Measurements from ENCODE around the gene IL16.

IL16 gene

DNA sequence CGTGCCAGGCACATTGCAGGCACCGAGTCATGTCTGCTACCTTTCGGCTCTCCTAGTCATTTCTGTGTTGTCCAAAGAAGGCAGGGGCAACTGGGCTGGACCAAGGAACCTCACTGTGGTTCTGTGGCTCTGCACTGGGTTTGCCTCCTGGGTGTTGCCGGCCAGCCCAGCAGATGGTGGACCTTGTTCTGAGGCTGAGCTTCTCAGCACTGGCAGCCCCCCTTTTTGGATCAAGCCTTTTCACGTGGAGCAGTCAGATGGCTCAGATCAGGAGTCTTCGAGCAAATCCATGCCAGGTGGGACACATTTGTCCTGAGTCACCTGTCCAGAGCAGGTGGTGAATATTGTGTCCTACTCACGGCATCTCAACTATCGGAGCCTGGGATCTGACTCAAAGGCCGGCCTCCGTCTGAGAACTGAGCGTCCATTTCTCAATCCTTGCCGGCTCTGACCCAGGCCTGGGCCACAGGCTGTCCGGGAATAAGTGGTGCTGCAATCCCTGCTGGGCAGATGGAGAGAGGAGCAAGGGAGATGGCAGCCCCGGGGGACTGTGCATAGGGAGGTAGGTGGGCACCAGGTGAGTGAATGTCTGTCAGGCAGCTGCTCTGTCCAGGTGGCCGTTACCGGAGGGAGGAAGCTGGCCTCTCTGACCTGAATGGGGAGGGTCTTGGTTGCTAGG is at the start of gene IL16:
IL16 (plus strand) TSS at position 304 of the 679 bp plus-strand sequence. CDS start 28,521 bp downstream, outside the sequence.
- H3K27ac ChIP-seq, result no peak within 1 kb of the TSS
- no peak for TF ChIP-seq CTCF (IDR thresholded peaks at IDR 0.05)

DNA sequence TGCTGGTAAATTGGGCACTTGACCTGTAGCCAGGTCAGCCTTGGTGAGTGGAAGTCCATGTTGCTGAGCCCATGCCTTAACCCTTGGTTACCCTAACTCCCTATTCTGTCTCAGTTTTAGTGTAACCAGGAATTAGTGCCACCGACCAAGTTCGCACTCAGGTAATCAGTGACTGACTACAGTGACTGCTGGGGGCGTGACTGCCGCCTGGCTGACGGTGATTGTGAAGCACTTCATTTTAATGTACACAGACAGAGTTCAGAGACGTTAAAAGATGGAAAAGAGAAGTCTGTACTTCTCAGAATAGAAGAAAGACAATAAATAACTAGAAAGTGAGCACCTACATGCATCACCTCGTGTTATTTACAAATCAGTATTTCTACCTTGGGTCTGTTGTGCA is 45.3 kb upstream of the IL16 start:
- H3K27ac ChIP-seq, result no peak overlapping the region
- TF ChIP-seq ZFX (IDR thresholded peaks at IDR 0.05; ENCODE audit: borderline replicate concordance), result no peak
- no peak for TF ChIP-seq CTCF (IDR thresholded peaks at IDR 0.05)

DNA sequence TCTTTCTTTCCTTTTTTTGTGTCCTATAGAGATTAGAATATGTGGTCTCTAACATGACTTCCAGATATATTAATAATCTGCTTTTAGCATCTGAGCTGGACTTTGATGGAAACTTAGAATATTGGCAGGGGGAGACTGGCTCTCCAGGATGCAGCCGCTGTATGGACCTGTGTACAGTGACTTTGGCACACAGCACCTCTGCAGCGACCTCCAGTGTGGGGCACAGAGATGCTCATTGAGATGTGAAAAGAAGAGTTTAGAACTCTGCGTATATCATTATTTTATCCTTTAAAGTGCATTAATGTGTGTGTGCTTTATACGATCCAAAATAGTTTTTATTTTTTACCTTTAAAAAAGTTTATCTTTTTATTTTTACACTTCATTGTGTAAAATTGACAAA is 44.3 kb upstream of the IL16 start:
- H3K27ac ChIP-seq, result no peak overlapping the region
- TF ChIP-seq ZFX (IDR thresholded peaks at IDR 0.05; ENCODE audit: borderline replicate concordance) (no peak), CTCF (IDR thresholded peaks at IDR 0.05) (no peak)

GRCh38 chr15:81152799-81153198 is 43.9 kb upstream of the IL16 start:
- no peak overlapping the region for H3K27ac ChIP-seq
- TF ChIP-seq CTCF (IDR thresholded peaks at IDR 0.05) (no peak), ZFX (IDR thresholded peaks at IDR 0.05; ENCODE audit: borderline replicate concordance) (no peak)

GRCh38 chr15:81155375-81156218 is 41.1 kb upstream of the IL16 start:
- TF ChIP-seq CTCF (IDR thresholded peaks at IDR 0.05) (peak; percentile 72), ZFX (IDR thresholded peaks at IDR 0.05; ENCODE audit: borderline replicate concordance) (no peak)
- no peak overlapping the region for H3K27ac ChIP-seq

- no peak overlapping the region for H3K27ac ChIP-seq
- no peak for TF ChIP-seq ZFX (IDR thresholded peaks at IDR 0.05; ENCODE audit: borderline replicate concordance)
Measured at GRCh38 chr15:81156324-81156723, 40.4 kb upstream of the IL16 start.

DNA sequence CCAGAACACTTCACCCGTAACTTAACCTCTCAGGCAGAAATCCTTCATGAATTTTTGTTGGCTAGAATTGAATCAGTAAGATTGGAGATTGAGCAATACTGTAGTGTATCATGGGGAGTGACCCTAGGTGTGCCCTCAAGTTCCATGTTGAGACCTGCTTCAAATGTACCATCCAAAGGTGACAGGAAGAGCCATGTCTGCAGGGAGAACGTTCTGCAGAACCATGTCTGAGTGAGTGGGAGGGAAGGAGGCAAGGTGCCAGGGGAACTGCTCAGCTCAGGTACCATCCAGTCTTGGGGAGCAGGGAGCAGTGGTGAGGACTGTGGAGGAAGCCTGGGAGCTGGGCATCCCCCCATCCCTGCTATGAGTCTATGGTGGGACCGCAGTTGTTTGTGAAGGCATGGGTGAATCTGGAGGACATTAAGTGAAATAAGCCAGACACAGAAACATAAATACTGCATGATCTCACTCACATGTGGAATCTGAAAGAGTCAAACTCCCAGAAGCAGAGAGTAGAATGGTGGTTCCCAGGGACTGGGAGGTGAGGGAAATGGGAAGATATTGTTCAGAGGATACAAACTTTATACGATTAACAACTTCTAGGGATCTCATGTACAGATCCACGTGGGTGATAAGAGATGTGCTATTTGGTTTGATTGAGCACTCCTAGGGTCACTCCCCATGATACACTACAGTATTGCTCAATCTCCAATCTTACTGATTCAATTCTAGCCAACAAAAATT is 39.3 kb upstream of the IL16 start:
- no peak for TF ChIP-seq ZFX (IDR thresholded peaks at IDR 0.05; ENCODE audit: borderline replicate concordance)
- no peak for TF ChIP-seq CTCF (IDR thresholded peaks at IDR 0.05)
- H3K27ac ChIP-seq, result no peak overlapping the region

Data from 22Rv1 (cell line).